Keratinocyte (primary cell): ENCODE results near the gene ACACA. TPM values are rescaled to one million over a fixed set of nuclear protein-coding genes. Genes with fewer than 3 reads are reported as not detected.
A peak's percentile ranks its signal among the peaks of the same experiment; 100 is the strongest.

Source experiments
- DNase-seq: peaks from one replicate; pipeline ENCODE4 v3.0.0-alpha.2; 2011; ENCODE audit warnings: low read depth, missing footprints, low spot score
- FAIRE-seq: peaks from 2 replicates; lab custom pipeline; 2011; peaks lifted over from hg19 to GRCh38; lab: Jason Lieb, UNC
- H2AFZ ChIP-seq: 2 replicates; pipeline ENCODE4 v1.6.0; 2012; ENCODE audit warnings: low read length, control low read depth, inconsistent platforms; ENCODE audit not compliant: control insufficient read depth
- H3K27ac ChIP-seq: 2 replicates; pipeline ENCODE4 v1.5.1; 2011; ENCODE audit warnings: low read length; ENCODE audit not compliant: control insufficient read depth, insufficient read depth
- H3K27me3 ChIP-seq: 3 replicates; pipeline ENCODE4 v1.6.0; 2011; ENCODE audit warnings: low read length; ENCODE audit not compliant: control insufficient read depth, insufficient read depth; ENCODE audit errors: extremely low read depth
- H3K36me3 ChIP-seq, 2 experiments: 2 replicates in 1 of 2; 3 replicates in 1 of 2; pipeline ENCODE4 v1.5.1; 2011; ENCODE audit warnings: low read length in 2 of 2, mild to moderate bottlenecking in 1 of 2; ENCODE audit not compliant: control insufficient read depth in 2 of 2, insufficient read depth in 2 of 2; ENCODE audit errors: extremely low read depth in 1 of 2
- H3K4me1 ChIP-seq: 3 replicates; pipeline ENCODE4 v1.5.1; 2011; ENCODE audit warnings: low read length; ENCODE audit not compliant: control insufficient read depth, insufficient read depth; ENCODE audit errors: extremely low read depth
- H3K4me2 ChIP-seq: 3 replicates; pipeline ENCODE4 v1.6.0; 2011; ENCODE audit warnings: low read depth, low read length; ENCODE audit not compliant: control insufficient read depth, insufficient read depth; ENCODE audit errors: extremely low read depth
- H3K4me3 ChIP-seq, 3 experiments: fragments of 200-600 bp in 1 of 3; sonication (generic) in 1 of 3; 2 replicates in 2 of 3; 3 replicates in 1 of 3; pipeline ENCODE4 v1.5.1; 2011 to 2016; ENCODE audit warnings: low read length in 3 of 3, mild to moderate bottlenecking in 3 of 3, control low read depth in 2 of 3, inconsistent platforms in 1 of 3, low read depth in 1 of 3, mixed read lengths in 1 of 3, mixed run types in 1 of 3, moderate library complexity in 1 of 3; ENCODE audit not compliant: control insufficient read depth in 2 of 3, insufficient read depth in 2 of 3; ENCODE audit errors: extremely low read depth in 1 of 3
- H3K79me2 ChIP-seq: 2 replicates; pipeline ENCODE4 v1.6.0; 2012; ENCODE audit warnings: low read length; ENCODE audit not compliant: control insufficient read depth, insufficient read depth
- H3K9ac ChIP-seq: 3 replicates; pipeline ENCODE4 v1.6.0; 2011; ENCODE audit warnings: low read length; ENCODE audit not compliant: control insufficient read depth, insufficient read depth; ENCODE audit errors: extremely low read depth
- H3K9me1 ChIP-seq: 3 replicates; pipeline ENCODE4 v1.6.0; 2011; ENCODE audit warnings: low read length; ENCODE audit not compliant: control insufficient read depth, insufficient read depth; ENCODE audit errors: extremely low read depth
- H3K9me3 ChIP-seq: 2 replicates; pipeline ENCODE4 v1.5.1; 2012; ENCODE audit warnings: low read depth, low read length; ENCODE audit not compliant: control insufficient read depth
- H4K20me1 ChIP-seq: 3 replicates; pipeline ENCODE4 v1.6.0; 2011; ENCODE audit warnings: low read length; ENCODE audit not compliant: control insufficient read depth, insufficient read depth; ENCODE audit errors: extremely low read depth
- EZH2 ChIP-seq: IDR thresholded peaks from one replicate; pipeline ENCODE4 v1.6.1; 2012; ENCODE audit warnings: inconsistent platforms, mild to moderate bottlenecking, low read length, moderate library complexity
- dilution Hi-C: fragments of 300-500 bp; cut with MboI; formaldehyde crosslinking; loops from one replicate; pipeline ENCODE4 v1.7.0; 2020; ENCODE audit warnings: low sequenced_read_pairs; ENCODE audit not compliant: extremely low pct_ligation_motif_present
- polyA plus RNA-seq, 5 experiments: library from polyadenylated mRNA; depleted of rRNA in 3 of 5; stranded (reverse) in 3 of 5; stranded (forward) in 1 of 5; unstranded in 1 of 5; fragments of >200 nt; gene quantifications; 1 replicate in 1 of 5; 2 replicates in 3 of 5; 3 replicates in 1 of 5; pipeline versions ENCODE4 v1.2.1 to v1.2.3, GENCODE V29; 2011 to 2012; ENCODE audit warnings: missing spikeins in 2 of 5, low read depth in 1 of 5, low replicate concordance in 1 of 5
- TF ChIP-seq, protein P1 (sequence below), 3 experiments: IDR thresholded peaks in 1 of 3; conservative IDR thresholded peaks in 1 of 3; optimal IDR thresholded peaks in 1 of 3; 2 replicates in 2 of 3; 3 replicates in 1 of 3; pipeline versions ENCODE3 to v1.5.1; 2011; ENCODE audit warnings: low read length in 3 of 3, mild to moderate bottlenecking in 3 of 3, moderate library complexity in 2 of 3, control low read depth in 1 of 3, inconsistent platforms in 1 of 3; ENCODE audit not compliant: insufficient read depth in 2 of 3; ENCODE audit errors: extremely low read depth in 1 of 3

ACACA gene
- polyA plus RNA-seq, 1 donor (not counting 4 experiments of a cell fraction or from before 2014, with no cell fraction given) = 85.8 TPM

- no peaks in the 10 kb centered on the region for H3K9me3 ChIP-seq
- H3K27ac ChIP-seq = no peak overlapping the region
- no peaks in the 10 kb centered on the region for H3K36me3 ChIP-seq
- H3K79me2 ChIP-seq = no peaks in the 10 kb centered on the region
- no peaks in the 10 kb centered on the region for H3K9me1 ChIP-seq
- TF ChIP-seq EZH2 = no peak
- no peak overlapping the region for H2AFZ ChIP-seq
- H3K27me3 ChIP-seq = no peaks in the 10 kb centered on the region
- H3K4me2 ChIP-seq = no peak overlapping the region
- peaks cover 22% of the 10 kb centered on the region for H3K4me1 ChIP-seq
- DNase-seq (no peak), FAIRE-seq (no peak)
- H3K9ac ChIP-seq = no peak overlapping the region
- H4K20me1 ChIP-seq = no peaks in the 10 kb centered on the region
- dilution Hi-C loops = no loop called here
- H3K4me3 ChIP-seq = no peak overlapping the region
Measured at GRCh38 chr17:37393352-37393751, 13.3 kb downstream of the ACACA start.

GRCh38 chr17:37392024-37392590 is 14.5 kb downstream of the ACACA start:
- H3K27me3 ChIP-seq = no peaks in the 10 kb centered on the region
- no peaks in the 10 kb centered on the region for H3K79me2 ChIP-seq
- H3K4me1 ChIP-seq = peaks cover 22% of the 10 kb centered on the region
- H3K4me2 ChIP-seq = peak overlapping the region; percentile 70
- no peaks in the 10 kb centered on the region for H3K36me3 ChIP-seq
- H3K9me3 ChIP-seq = no peaks in the 10 kb centered on the region
- no peak overlapping the region for H3K27ac ChIP-seq
- peak overlapping the region; percentile 49 for H2AFZ ChIP-seq
- peak overlapping the region in 2 of 3 experiments; percentile 15 to 44 for H3K4me3 ChIP-seq
- TF ChIP-seq EZH2 = no peak
- TF ChIP-seq, protein P1, sequence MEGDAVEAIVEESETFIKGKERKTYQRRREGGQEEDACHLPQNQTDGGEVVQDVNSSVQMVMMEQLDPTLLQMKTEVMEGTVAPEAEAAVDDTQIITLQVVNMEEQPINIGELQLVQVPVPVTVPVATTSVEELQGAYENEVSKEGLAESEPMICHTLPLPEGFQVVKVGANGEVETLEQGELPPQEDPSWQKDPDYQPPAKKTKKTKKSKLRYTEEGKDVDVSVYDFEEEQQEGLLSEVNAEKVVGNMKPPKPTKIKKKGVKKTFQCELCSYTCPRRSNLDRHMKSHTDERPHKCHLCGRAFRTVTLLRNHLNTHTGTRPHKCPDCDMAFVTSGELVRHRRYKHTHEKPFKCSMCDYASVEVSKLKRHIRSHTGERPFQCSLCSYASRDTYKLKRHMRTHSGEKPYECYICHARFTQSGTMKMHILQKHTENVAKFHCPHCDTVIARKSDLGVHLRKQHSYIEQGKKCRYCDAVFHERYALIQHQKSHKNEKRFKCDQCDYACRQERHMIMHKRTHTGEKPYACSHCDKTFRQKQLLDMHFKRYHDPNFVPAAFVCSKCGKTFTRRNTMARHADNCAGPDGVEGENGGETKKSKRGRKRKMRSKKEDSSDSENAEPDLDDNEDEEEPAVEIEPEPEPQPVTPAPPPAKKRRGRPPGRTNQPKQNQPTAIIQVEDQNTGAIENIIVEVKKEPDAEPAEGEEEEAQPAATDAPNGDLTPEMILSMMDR (optimal IDR thresholded peaks at IDR 0.05 in 1 of 3, IDR thresholded peaks at IDR 0.05 in 1 of 3, conservative IDR thresholded peaks at IDR 0.05 in 1 of 3; ENCODE audit: extremely low read depth in 1 of 3, insufficient read depth in 2 of 3, low read length in 3 of 3) = no peak
- FAIRE-seq (no peak), DNase-seq (no peak)
- no peak overlapping the region for H3K9ac ChIP-seq
- H4K20me1 ChIP-seq = no peaks in the 10 kb centered on the region
- H3K9me1 ChIP-seq = no peaks in the 10 kb centered on the region
- dilution Hi-C loops = no loop called here

- Histone ChIP-seq H3K4me2 (peak overlapping the region; percentile 41), H3K27ac (no peak overlapping the region), H3K9me1 (no peaks in the 10 kb centered on the region), H3K9ac (no peak overlapping the region), H3K79me2 (no peaks in the 10 kb centered on the region), H3K27me3 (no peaks in the 10 kb centered on the region), H4K20me1 (no peaks in the 10 kb centered on the region), H3K4me3 (no peak overlapping the region), H3K4me1 (peaks cover 22% of the 10 kb centered on the region), H3K9me3 (no peaks in the 10 kb centered on the region), H2AFZ (no peak overlapping the region), H3K36me3 (no peaks in the 10 kb centered on the region)
- dilution Hi-C loops = no loop called here
- DNase-seq (no peak), FAIRE-seq (no peak)
- TF ChIP-seq, protein P1 (optimal IDR thresholded peaks at IDR 0.05 in 1 of 3, IDR thresholded peaks at IDR 0.05 in 1 of 3, conservative IDR thresholded peaks at IDR 0.05 in 1 of 3; ENCODE audit: extremely low read depth in 1 of 3, insufficient read depth in 2 of 3, low read length in 3 of 3) = no peak
- no peak for TF ChIP-seq EZH2
Measured at GRCh38 chr17:37391146-37391545, 15.5 kb downstream of the ACACA start.
